Germinal center (tissue), 1 donor: Measurements from ENCODE around the gene GART.
"Not testable (repeated sequence)": the region's sequence is repeated elsewhere in the genome, so short reads cannot be mapped to it uniquely, and the experiment has no call there.

Source experiments
- DNase-seq: peaks from one replicate; pipeline ENCODE4 v3.0.0; 2012; ENCODE audit warnings: mixed read lengths, low spot score

GART gene

GRCh38 chr21:33469183-33469582, 72.7 kb downstream of the GART start:
- not testable (repeated sequence) for DNase-seq

DNA sequence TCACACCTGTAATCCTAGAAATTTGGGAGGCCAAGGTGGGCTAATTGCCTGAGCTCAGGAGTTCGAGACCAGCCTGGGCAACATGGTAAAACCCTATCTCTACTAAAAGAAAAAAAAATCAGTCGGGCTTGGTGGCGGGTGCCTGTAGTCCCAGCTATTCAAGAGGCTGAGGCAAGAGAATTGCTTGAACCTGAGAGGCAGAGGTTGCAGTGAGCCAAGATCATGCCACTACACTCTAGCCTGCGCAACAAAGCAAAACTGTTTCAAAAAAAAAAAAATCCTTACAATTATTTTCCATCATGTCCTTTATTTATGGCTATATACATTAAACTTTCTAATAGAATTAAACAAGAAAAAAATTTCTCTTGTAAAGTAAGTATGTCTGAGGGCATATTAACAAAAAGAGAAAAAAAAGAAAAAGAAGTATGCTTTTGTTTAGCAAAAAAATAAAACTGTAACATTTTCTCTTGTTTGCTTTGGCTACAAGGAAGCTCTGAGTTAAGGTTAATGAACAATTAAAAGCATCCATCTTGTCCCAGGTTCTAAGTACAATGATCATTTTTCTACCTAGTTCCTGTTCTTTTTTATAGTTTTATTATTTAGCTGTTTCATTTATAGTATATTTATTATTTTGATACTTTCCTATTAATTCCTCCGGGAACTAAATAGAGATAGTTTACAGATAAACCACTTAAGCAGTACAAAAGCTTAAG, 80.2 kb downstream of the GART start:
- no peak for DNase-seq

GRCh38 chr21:33458861-33459260, 83.1 kb downstream of the GART start:
- no peak for DNase-seq

DNA sequence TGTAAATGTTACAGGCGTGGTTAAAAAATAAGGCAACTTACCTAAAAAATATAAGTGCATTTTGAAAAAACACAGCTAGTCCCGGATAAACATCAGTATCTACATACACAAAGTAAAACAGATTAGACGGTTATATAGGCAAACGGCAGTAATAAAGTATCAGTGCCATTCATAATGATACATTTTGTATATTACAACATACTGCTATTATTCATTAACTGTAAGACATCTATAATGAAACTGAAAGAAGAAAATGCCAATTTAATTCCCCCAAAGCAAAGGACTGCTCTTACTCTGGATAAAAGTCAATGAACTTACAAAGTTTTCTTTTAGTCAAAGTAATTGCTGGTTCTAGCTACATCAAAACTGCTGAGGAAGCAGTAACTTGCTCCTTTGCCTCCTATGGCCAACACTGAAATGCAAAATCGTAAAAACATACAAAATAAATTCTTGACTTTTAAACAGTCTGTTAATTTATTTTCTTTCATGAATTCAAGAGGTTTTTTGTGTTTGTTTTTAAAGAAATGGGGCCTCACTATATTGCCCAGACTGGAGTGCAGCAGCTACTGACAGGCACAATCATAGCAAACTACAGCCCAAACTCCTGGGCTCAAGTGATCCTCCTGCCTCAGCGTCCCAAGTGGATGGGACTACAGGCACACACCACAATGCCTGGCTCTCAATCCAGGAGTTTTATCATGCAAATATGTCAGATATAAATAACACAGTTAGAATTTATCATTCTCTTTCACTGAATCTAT, 86.1 kb downstream of the GART start:
- no peak for DNase-seq
